GM19463 (cell line): ENCODE results near the gene STEAP2.

Source experiments
- ATAC-seq: cut with Tn5 transposase; IDR thresholded peaks from one replicate; pipeline ENCODE4 v1.9.1; 2021; ENCODE audit warnings: mild to moderate bottlenecking, moderate library complexity; ENCODE audit not compliant: unreplicated experiment

STEAP2 gene

DNA sequence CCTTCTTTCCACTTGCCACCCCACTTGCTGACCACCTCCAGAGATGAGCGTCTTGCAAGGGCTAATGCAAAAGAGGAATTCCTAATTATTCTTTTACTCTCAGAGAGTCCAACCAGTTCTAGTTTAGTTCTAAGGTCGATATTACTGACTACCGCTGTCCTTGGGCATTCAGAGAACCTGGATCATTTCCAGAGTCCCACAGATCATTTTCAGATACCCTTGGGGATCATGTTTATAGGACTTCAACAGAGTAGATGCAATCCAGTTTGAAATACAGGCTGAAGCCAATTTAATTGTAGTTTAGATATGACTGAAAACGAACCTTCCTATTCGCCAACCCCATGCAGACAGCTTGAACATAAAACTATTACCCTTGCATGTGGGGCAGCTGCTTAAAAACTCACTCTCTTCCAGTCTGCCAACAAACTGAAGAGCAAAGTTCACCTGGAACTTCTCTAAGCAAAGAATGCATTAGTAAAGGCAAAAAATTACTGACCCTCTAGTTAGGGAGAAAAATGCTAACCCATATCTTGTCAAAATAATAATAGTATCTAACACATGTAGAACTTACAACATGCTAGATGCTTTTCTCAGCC, 55.8 kb downstream of the STEAP2 start:
- ATAC-seq, result no peak

DNA sequence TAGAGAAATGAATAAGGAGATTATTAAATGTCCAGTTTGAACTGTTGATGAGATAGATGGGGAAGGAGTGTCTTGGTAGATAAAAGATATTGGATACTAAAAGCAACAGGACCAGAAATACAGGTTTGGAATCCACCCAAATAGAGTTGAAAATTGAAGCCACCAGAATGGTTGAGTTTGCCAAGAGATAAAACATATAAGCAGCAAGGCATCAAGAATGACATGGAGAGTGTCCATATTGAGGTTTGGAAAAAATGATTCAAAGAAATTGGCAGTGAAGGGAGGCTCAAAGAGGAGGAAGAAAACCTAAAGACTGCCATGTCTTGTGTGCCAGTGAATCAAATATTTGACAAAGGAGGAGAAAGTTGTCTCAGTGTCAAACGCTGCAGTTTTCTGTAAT, 57.6 kb downstream of the STEAP2 start:
- no peak for ATAC-seq

DNA sequence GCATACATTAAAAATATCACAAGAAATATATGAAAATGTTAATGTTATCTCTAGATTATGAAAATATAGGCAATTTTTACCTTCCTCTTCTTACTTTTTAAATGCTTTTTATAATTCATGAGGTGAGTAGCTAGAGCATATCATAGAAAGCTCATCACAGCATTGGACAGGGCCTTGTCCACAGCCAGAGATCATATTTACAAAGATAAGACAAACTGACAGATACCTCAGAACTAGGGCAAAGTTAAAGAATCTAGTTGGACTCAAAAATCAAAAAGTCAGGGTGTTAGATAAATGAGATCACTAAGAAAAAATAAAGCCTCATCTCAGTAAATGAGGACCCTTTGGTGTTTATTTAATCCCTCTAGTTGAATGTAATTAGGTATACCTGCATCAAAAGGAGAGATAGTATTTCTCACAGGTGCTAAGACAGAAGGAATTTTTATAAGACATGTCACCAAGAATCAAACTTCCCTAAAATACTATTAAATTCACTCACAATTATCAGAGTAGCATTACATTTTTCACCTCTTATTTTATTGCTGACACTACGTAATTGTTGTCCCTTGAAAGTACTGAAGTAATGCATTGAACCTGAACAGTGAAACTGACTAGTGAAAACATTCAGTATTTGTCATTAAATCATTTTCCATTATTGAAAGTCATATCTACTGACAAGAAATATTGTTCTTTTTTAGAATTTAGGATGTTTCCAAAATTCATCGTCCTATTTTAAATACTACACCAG, 59.1 kb downstream of the STEAP2 start:
- ATAC-seq, result no peak

DNA sequence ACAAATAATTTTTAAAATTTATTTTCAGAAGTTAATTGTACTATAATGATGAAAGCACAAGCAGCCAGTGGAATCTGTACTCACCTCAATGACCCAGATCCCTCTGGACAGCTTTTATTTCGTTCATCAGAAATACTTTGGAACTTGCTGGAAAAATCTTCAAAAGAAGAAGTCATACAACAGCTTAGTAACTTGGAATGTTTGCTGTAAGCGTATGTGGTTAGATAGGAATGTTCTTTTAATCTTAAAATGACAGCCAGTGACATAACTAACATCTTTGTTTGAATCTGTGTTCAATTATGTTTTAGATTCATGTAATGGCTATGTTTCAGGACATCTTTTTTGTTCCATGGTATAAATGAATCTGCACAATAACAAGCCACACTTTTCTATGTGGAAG, 60.2 kb downstream of the STEAP2 start:
- no peak for ATAC-seq

DNA sequence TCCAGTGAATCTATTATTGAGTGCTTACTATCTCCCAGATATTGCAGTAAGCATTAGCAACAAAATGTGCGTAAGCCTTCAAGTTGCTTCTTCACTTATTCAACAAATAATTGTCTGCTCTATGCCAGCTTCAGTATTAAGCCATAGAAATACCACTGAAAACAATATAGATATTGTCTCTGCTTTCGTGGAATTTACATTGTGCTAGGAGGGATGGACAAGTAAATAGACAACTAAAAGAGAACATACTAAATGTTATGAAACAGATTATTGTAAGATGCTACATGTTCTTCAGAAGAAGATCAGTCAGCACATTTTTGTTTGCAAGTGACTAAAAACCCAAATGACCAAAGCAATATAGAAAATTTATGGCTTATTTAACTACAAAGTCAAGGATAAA, 60.7 kb downstream of the STEAP2 start:
- no peak for ATAC-seq

DNA sequence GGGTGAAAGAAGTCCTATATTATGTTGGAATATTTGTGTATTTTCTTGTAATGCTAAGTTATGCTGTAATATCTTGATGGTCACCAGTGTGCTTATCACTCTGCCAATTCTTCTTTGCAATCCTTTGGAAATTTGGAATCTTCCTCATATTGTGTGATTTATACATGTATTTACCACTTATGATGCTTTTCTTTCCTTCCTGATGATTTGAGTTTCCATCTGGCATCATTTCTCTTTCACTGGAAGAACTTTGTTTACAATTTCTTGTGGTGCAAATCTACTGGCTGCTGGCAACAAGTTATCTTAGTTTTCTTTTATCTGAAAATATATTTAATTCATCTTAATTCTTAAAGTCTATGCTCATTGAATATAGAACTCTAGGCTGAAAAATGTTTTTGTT, 62.6 kb downstream of the STEAP2 start:
- ATAC-seq, result no peak

DNA sequence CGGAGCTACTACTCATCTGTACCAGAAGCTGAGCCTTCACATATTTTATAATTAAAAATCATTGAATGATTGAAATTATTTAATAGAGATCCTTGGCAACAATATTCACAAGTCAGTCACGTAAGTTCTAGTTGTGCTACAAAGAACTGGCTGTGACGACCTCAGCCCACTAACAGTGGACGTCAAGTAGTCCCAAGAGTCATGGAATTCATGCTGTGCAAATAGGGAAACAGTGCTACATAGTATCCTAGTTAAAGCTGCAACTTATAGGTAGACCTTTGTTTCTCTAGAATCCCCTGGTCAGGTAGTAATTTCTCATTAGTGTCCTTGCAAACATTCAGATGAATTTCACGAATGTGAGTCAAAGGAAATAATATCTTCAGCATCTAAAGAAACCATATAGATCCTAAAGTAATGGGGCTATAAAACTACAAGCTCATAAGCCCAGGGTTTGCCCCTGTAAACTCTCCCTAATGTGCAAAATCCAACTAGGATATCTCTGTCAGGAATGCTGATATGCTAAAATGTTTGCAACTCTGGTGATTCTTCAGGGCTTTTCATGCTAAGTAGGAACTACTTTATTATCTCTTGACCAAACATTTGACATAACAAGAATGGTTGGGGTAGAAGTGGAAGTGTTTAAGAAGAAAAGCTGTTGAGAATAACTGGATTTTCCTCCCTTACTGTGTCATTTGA, 64.6 kb downstream of the STEAP2 start:
- no peak for ATAC-seq
